Small intestine (tissue), 7 donors: ENCODE results near the gene SLC16A4. TPM values are rescaled to one million over a fixed set of nuclear protein-coding genes. Genes with fewer than 3 reads are reported as not detected.
"Not testable (repeated sequence)": the region's sequence is repeated elsewhere in the genome, so short reads cannot be mapped to it uniquely, and the experiment has no call there.

Experiments used
- DNase-seq, 2 donors: peaks; one replicate each; pipeline versions ENCODE4 v3.0.0 to v3.0.0-alpha.2; 2013
- FAIRE-seq: peaks from 2 replicates; lab custom pipeline; 2012; peaks lifted over from hg19 to GRCh38; lab: Jason Lieb, UNC
- H3K27ac ChIP-seq, 3 donors: one replicate each; pipeline ENCODE4 v1.5.1; 2013; ENCODE audit warnings: low read length in 2 of 3, mild to moderate bottlenecking in 2 of 3, control low read depth in 1 of 3, inconsistent platforms in 1 of 3, low read depth in 1 of 3, moderate library complexity in 1 of 3
- H3K27me3 ChIP-seq, 3 donors: one replicate each; pipeline ENCODE4 v1.6.1; 2013; ENCODE audit warnings: low read length in 3 of 3, inconsistent platforms in 1 of 3; ENCODE audit not compliant: control insufficient read depth in 3 of 3, insufficient read depth in 3 of 3
- H3K36me3 ChIP-seq, 3 donors: one replicate each; pipeline ENCODE4 v1.6.1; 2013; ENCODE audit warnings: low read length in 3 of 3, inconsistent platforms in 1 of 3, low read depth in 1 of 3, mild to moderate bottlenecking in 1 of 3, moderate library complexity in 1 of 3; ENCODE audit not compliant: control insufficient read depth in 3 of 3, insufficient read depth in 2 of 3
- H3K4me1 ChIP-seq, 3 donors: one replicate each; pipeline ENCODE4 v1.6.1; 2013; ENCODE audit warnings: low read length in 2 of 3, inconsistent platforms in 1 of 3, low read depth in 1 of 3, mild to moderate bottlenecking in 1 of 3, moderate library complexity in 1 of 3; ENCODE audit not compliant: control insufficient read depth in 3 of 3, insufficient read depth in 2 of 3
- H3K4me3 ChIP-seq, 3 donors: one replicate each; pipeline ENCODE4 v1.5.1; 2013; ENCODE audit warnings: low read length in 3 of 3, control low read depth in 1 of 3, inconsistent platforms in 1 of 3, low read depth in 1 of 3, mild to moderate bottlenecking in 1 of 3, moderate library complexity in 1 of 3
- H3K9me3 ChIP-seq, 2 donors: one replicate each; pipeline ENCODE4 v1.6.1; 2013; ENCODE audit warnings: low read depth in 1 of 2, low read length in 1 of 2; ENCODE audit not compliant: control insufficient read depth in 2 of 2, insufficient read depth in 1 of 2
- WGBS, 3 donors: extraction: QIAGEN DNeasy Blood & Tissue Kit; methylation state at CpG; one replicate each; pipeline ENCODE4 v1.1.7; 2013; 5-methylcytosine and 5-hydroxymethylcytosine counted together
- polyA plus RNA-seq, 4 donors: library from polyadenylated mRNA; stranded (reverse) in 3 of 4; unstranded in 1 of 4; fragments of 200-250 nt in 3 of 4; fragments of 120-200 nt in 1 of 4; gene quantifications; one replicate each; pipeline versions ENCODE4 v1.2.1 to v1.2.3, GENCODE V29; 2013
- donor health status: healthy with polysubstance abuse.
- donor health status: control.
- donor health status: control.
- donor health status: Bipolar disorder and iron deficiency.
- donor health status: healthy.

Gene SLC16A4
- polyA plus RNA-seq, 4 donors, result 5.4 to 51.1 (median 6.9) TPM

DNA sequence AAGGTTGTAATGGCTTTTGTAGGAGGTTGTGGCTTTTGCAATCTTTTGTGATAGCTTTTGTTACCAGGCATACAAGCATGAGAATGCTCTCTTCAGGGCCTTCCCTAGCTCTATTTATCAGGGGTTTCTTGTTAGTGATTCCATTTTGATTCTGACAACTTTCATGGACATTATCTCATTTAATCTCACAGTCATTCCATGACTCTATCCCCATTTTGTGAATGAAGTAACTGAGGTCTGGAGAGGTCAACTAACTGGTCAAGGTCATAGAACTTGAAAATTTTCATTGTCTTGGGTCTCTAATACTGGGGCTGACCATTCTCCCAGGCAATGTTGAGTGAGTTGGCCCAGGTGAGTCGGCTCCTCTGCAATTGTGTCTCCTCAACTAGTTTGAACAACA lies 27.9 kb upstream of the SLC16A4 start:
- Histone ChIP-seq H3K27ac (no peak overlapping the region), H3K4me3 (no peak overlapping the region), H3K27me3 (no peaks in the 10 kb centered on the region), H3K9me3 (no peaks in the 10 kb centered on the region), H3K4me1 (no peaks in the 10 kb centered on the region), H3K36me3 (no peaks in the 10 kb centered on the region)
- no peak for FAIRE-seq
- DNase-seq, result no peak
- 88 to 96% (median 89%) methylated on average over 1 of the region's 1 CpG for WGBS, 3 donors

DNA sequence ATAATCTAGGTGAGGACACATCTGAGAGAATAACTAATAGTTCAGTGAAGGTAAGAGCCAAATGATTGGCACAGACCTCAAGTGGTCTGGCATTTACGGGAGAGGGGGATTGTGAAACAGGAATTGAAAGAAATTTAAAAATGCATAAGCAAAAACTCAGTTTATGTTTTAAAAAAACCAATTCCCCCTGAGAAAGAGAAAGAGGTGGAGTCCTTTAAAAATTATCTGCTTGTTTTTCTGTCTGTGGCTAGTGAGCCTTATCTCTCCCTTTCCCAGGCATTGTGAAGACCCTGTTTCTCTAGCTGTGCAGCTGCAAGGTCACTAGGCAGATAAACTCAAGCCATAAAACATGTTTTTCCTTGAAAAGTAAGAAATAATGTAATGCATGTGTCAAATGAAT lies 22.2 kb upstream of the SLC16A4 start:
- H3K4me3 ChIP-seq, H3K4me1 ChIP-seq, H3K27ac ChIP-seq, DNase-seq, H3K27me3 ChIP-seq, H3K9me3 ChIP-seq, H3K36me3 ChIP-seq, FAIRE-seq: not testable (repeated sequence)
- WGBS, 3 donors, result 79 to 96% (median 88%) methylated on average over 1 of the region's 1 CpG

DNA sequence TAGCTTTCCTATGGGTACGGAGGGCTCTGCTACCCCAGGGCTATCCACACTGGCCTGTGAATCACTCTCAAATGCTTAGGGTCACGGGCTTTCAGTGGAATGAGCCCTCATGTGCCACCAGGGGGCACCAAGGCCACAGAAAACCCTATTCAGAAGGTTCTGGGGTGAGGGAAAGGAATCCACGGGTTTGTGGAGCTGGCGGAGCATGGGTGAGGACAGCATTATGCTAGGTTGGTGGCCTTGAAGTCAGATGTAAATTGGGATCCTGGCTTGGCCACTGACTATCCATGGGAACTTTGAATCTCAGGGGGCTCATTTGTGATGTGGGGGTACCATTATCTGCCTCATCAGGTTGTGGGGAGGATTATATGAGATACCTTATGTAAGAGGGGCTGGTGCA lies 21.8 kb upstream of the SLC16A4 start:
- WGBS, 3 donors, result 17 to 26% (median 19%) methylated on average over 4 of the region's 4 CpGs

DNA sequence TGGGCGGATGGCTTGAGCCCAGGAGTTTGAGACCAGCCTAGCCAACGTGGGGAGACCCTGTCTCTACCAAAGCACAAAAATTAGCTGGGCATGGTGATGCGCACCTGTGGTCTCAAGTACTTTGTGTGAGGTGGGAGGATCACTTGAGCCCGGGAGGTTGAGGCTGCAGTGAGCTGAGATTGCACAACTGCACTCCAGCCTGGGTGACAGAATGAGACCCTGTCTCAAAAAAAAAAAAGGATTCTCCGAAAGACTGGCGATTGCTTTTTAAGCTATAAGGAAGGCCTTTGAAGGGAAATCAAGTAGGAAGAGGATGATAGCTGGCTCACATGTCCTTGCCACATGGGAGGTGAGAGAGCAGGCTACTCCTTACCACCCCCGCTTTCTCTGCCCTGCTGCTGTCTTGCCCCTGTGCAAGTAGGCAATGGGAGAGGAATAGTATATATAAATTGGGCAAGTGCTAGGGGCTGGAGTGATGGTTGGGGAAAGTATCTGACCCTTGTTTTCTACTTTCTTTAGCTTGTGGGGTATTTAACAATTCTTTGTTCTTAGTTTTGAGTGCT lies 20.4 kb upstream of the SLC16A4 start:
- Histone ChIP-seq H3K27ac (no peak overlapping the region), H3K36me3 (no peaks in the 10 kb centered on the region), H3K4me3 (no peak overlapping the region), H3K4me1 (peaks cover 0 to 8% (median 3%) of the 10 kb centered on the region in 3 donors), H3K9me3 (no peaks in the 10 kb centered on the region), H3K27me3 (no peaks in the 10 kb centered on the region)
- 84 to 87% (median 86%) methylated on average over 7 of the region's 7 CpGs for WGBS, 3 donors
- DNase-seq, result no peak
- no peak for FAIRE-seq

More for the DNA sequence above, 21.8 kb upstream of the SLC16A4 start:
- FAIRE-seq, result no peak
- Histone ChIP-seq H3K4me1 (peaks cover 0 to 8% (median 3%) of the 10 kb centered on the region in 3 donors), H3K9me3 (no peaks in the 10 kb centered on the region), H3K4me3 (no peak overlapping the region), H3K27me3 (no peaks in the 10 kb centered on the region), H3K27ac (no peak overlapping the region), H3K36me3 (no peaks in the 10 kb centered on the region)
- peak; percentile 78 to 82 for DNase-seq

DNA sequence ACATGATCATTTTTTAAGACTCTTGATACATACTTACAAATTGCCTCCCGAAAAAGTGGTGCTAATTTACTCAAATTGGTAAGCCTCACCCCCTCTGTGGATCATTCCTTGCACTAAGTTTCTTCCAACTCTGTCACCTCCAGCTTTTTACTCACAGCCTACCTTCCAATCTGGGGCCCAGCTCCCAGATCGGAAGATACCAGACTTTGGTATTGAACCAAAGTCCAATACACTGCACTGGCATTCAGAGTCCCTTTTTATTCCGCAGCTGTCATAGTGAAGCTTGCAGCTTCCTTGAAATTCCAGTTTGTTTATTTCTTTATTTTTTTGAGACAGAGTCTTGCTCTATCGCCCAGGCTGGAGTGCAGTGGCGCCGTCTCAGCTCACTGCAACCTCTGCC lies 18.5 kb upstream of the SLC16A4 start:
- Histone ChIP-seq H3K9me3 (no peaks in the 10 kb centered on the region), H3K27ac (peak overlapping the region in 1 of 3 donors; percentile 91), H3K4me1 (peaks cover 0 to 8% (median 3%) of the 10 kb centered on the region in 3 donors), H3K4me3 (no peak overlapping the region), H3K27me3 (no peaks in the 10 kb centered on the region), H3K36me3 (peaks cover 0 to 10% (median 1%) of the 10 kb centered on the region in 3 donors)
- DNase-seq (peak; percentile 43 to 60), FAIRE-seq (no peak)
- 68 to 75% (median 75%) methylated on average over 6 of the region's 6 CpGs for WGBS, 3 donors

DNA sequence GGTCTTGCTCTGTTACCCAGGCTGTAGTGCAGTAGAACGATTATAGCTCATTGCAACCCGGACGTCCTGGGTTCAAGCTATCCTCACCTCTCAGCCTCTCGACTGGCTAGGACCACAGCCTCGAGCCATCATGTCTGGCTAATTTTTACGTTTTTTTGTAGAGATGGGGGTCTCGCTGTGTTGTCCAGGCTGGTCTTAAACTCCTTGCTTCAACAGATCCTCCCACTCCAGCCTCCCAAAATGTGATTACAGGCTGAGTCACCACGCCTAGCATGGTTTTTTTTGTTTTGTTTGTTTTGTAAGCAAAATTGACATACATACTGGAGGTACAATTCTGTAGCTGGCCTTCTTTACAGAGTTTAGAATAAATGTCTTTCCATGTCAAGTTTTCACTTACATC lies 17.7 kb upstream of the SLC16A4 start:
- no peak for DNase-seq
- FAIRE-seq, result no peak
- peak overlapping the region in 1 of 3 donors; percentile 77 for H3K4me3 ChIP-seq
- H3K4me1 ChIP-seq, result peaks cover 0 to 8% (median 3%) of the 10 kb centered on the region in 3 donors
- H3K36me3 ChIP-seq, result peaks cover 3 to 13% (median 8%) of the 10 kb centered on the region in 3 donors
- no peaks in the 10 kb centered on the region for H3K9me3 ChIP-seq
- H3K27ac ChIP-seq, result peak overlapping the region in 1 of 3 donors; percentile 91
- no peaks in the 10 kb centered on the region for H3K27me3 ChIP-seq
- 74 to 82% (median 79%) methylated on average over 8 of the region's 8 CpGs for WGBS, 3 donors

DNA sequence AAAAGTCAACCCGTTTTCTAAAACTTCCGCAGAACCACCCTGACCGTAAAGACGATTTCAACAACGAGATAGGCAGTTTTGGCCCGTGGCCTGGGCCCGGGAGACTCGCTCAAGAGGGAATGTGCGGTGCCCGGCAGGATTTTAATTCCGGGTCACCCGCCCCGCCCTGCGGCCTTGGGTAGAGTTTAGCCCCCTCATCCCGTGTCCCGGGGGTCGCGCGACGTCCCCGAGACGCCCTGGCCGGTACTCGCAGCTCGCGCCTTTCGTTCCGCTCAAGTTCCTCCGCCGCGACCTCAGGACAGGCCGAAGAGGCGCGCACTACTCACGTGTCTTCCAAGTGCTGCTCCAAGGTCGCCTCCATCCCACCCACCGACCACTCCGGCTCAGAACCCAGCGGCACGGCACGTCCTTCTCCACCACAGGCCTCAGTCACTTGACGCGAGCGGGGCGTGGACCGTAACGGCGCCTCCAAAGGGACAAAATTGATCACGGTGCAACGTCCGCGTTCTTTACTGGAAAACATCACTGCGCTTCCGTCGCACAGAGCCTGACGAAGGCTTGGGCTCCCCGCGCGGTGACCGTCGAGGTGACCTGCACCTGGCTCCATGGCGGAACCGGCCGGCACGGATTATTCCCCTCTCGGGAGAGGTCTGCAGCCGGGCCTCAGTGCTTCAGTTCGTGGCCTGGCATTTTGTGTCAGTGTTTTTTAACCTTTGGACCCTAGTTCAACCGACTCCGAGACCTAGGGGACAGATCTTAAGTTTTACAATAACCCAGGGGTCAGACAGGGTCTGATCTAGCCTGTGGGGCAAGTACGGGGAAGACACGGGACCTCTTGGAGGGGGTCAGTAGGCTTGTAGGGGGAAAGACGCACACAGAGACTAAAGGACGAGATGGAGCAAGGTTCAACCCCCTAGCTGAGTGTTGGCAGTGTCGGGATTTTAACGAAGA lies 16.7 kb upstream of the SLC16A4 start, which contains the start of gene LAMTOR5:
Gene LAMTOR5 (minus strand): TSS at position 435 of the 951 bp plus-strand sequence. CDS start 74 bp downstream, at position 361.
- Histone ChIP-seq H3K36me3 (peaks cover 6 to 18% (median 14%) of the 10 kb centered on the region in 3 donors), H3K4me1 (peaks cover 0 to 8% (median 3%) of the 10 kb centered on the region in 3 donors), H3K27me3 (no peaks in the 10 kb centered on the region), H3K9me3 (no peaks in the 10 kb centered on the region), H3K4me3 (peak within 1 kb of the TSS; percentile 77 to 93 (median 86)), H3K27ac (peak within 1 kb of the TSS; percentile 73 to 97 (median 91))
- FAIRE-seq, result no peak
- 0 to 1% (median 0%) methylated on average over 76 of the region's 76 CpGs for WGBS, 3 donors
- DNase-seq, result peak; percentile 94 to 97

DNA sequence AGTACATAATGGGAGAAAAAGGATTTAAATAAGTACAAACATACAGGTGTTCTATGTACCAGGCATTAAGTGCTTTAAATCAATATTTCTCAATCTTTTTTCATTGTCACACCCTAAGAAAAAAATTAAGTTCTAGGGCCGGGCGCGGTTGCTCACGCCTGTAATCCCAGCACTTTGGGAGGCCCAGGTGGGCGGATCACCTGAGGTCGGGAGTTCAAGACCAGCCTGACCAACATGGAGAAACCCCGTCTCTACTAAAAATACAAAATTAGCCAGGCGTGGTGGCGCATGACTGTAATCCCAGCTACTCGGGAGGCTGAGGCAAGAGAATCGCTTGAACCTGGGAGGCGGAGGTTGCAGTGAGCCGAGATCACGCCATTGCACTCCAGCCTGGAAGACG lies 15.6 kb upstream of the SLC16A4 start:
- peak overlapping the region in 2 of 3 donors; percentile 77 to 93 for H3K4me3 ChIP-seq
- H3K27ac ChIP-seq, FAIRE-seq, H3K4me1 ChIP-seq, H3K9me3 ChIP-seq, H3K27me3 ChIP-seq, DNase-seq: not testable (repeated sequence)
- WGBS, 3 donors, result 11 to 60% (median 39%) methylated on average over 14 to 15 of the region's 15 CpGs
- peaks cover 6 to 22% (median 20%) of the 10 kb centered on the region in 3 donors for H3K36me3 ChIP-seq
